Endothelial cell of umbilical vein (primary cell): Measurements from ENCODE around the gene GPLD1. TPM values are rescaled to one million over a fixed set of nuclear protein-coding genes. Genes with fewer than 3 reads are reported as not detected.
A peak's percentile ranks its signal among the peaks of the same experiment; 100 is the strongest.
"Not testable (repeated sequence)": the region's sequence is repeated elsewhere in the genome, so short reads cannot be mapped to it uniquely, and the experiment has no call there.

ENCODE experiments used
- BruUV-seq: library from RNA; stranded (reverse); fragments of 400-500 nt; replicated peaks from 2 replicates; lab custom pipeline; 2021; lab: Mats Ljungman, UMichigan
- CTCF ChIA-PET: fragments of 300-600, 350-600 bp; sonication (Branson Sonifier 250); formaldehyde crosslinking; loops from one replicate; lab custom pipeline; 2021; ENCODE audit warnings: antibody characterized with exemption, inconsistent platforms; lab: Charles Lee
- POLR2A ChIA-PET: fragments of 300-600, 350-600 bp; sonication (Branson Sonifier 250); formaldehyde crosslinking; loops from one replicate; lab custom pipeline; 2021; ENCODE audit warnings: antibody characterized with exemption, inconsistent platforms; lab: Charles Lee
- DNase-seq: peaks from one replicate; pipeline ENCODE4 v3.0.0-alpha.2; 2011; ENCODE audit warnings: low read depth, low spot score
- FAIRE-seq: peaks from 2 replicates; lab custom pipeline; 2011; peaks lifted over from hg19 to GRCh38; lab: Jason Lieb, UNC
- H2AFZ ChIP-seq: 2 replicates; pipeline ENCODE4 v1.6.0; 2012; ENCODE audit warnings: low read depth, low read length, control low read depth, inconsistent platforms
- H3K27ac ChIP-seq: 2 replicates; pipeline ENCODE4 v1.5.1; 2011; ENCODE audit warnings: low read depth, mild to moderate bottlenecking, control low read depth, low read length, moderate library complexity; ENCODE audit not compliant: insufficient read depth
- H3K27me3 ChIP-seq, 2 experiments: 2 replicates each; pipeline versions ENCODE4 v1.6.0 to v1.6.1; 2011; ENCODE audit warnings: low read length in 2 of 2, mixed read lengths in 1 of 2; ENCODE audit not compliant: control insufficient read depth in 2 of 2, insufficient read depth in 2 of 2
- H3K36me3 ChIP-seq, 2 experiments: 2 replicates in 1 of 2; 3 replicates in 1 of 2; pipeline ENCODE4 v1.5.1; 2011; ENCODE audit warnings: low read length in 2 of 2, mild to moderate bottlenecking in 1 of 2, moderate library complexity in 1 of 2; ENCODE audit not compliant: control insufficient read depth in 2 of 2, insufficient read depth in 2 of 2; ENCODE audit errors: extremely low read depth in 1 of 2
- H3K4me1 ChIP-seq: 3 replicates; pipeline ENCODE4 v1.5.1; 2011; ENCODE audit warnings: mild to moderate bottlenecking, low read length; ENCODE audit not compliant: control insufficient read depth, insufficient read depth; ENCODE audit errors: extremely low read depth
- H3K4me2 ChIP-seq: 2 replicates; pipeline ENCODE4 v1.6.1; 2011; ENCODE audit warnings: low read length, control low read depth, mixed read lengths; ENCODE audit not compliant: insufficient read depth
- H3K4me3 ChIP-seq, 3 experiments: fragments of 200-600 bp in 1 of 3; sonication (generic), shearing (Covaris generic) in 1 of 3; replicated peaks in 1 of 3; 2 replicates each; pipeline ENCODE4 v1.5.1; 2011 to 2016; ENCODE audit warnings: control low read depth in 3 of 3, low read length in 3 of 3, mild to moderate bottlenecking in 2 of 3, inconsistent platforms in 1 of 3, low read depth in 1 of 3, moderate library complexity in 1 of 3; ENCODE audit not compliant: insufficient read depth in 1 of 3
- H3K79me2 ChIP-seq: 2 replicates; pipeline ENCODE4 v1.6.0; 2012; ENCODE audit warnings: low read length, inconsistent platforms; ENCODE audit not compliant: control insufficient read depth, insufficient read depth
- H3K9ac ChIP-seq: replicated peaks from 2 replicates; pipeline ENCODE3; 2011; ENCODE audit warnings: low read length, control low read depth; ENCODE audit not compliant: insufficient read depth; ENCODE audit errors: extremely low read depth
- H3K9me1 ChIP-seq: replicated peaks from 3 replicates; pipeline ENCODE4 v1.6.0; 2011; ENCODE audit warnings: mild to moderate bottlenecking, low read length; ENCODE audit not compliant: control insufficient read depth, insufficient read depth; ENCODE audit errors: extremely low read depth
- H3K9me3 ChIP-seq: replicated peaks from 2 replicates; pipeline ENCODE4 v1.5.1; 2012; ENCODE audit warnings: low read length, inconsistent platforms; ENCODE audit not compliant: control insufficient read depth, insufficient read depth
- H4K20me1 ChIP-seq: replicated peaks from 2 replicates; pipeline ENCODE3; 2011; ENCODE audit warnings: mild to moderate bottlenecking, low read length; ENCODE audit not compliant: control insufficient read depth, insufficient read depth; ENCODE audit errors: extremely low read depth
- EZH2 ChIP-seq: IDR thresholded peaks from 2 replicates; pipeline ENCODE4 v1.6.1; 2012; ENCODE audit warnings: borderline replicate concordance, low read depth, mild to moderate bottlenecking, moderate library complexity, low read length, inconsistent platforms; ENCODE audit not compliant: severe bottlenecking
- GATA2 ChIP-seq: IDR thresholded peaks from 2 replicates; pipeline ENCODE4 v1.7.0; 2011; ENCODE audit warnings: low read depth, mild to moderate bottlenecking, moderate library complexity, mixed read lengths, low read length; ENCODE audit not compliant: insufficient read length, insufficient read depth
- MYC ChIP-seq: IDR thresholded peaks from one replicate; pipeline ENCODE4 v1.6.1; 2011; ENCODE audit warnings: mild to moderate bottlenecking, low read depth, low read length
- dilution Hi-C: fragments of 300-500 bp; cut with MboI; formaldehyde crosslinking; loops from one replicate; pipeline ENCODE4 v1.15.0; 2019; ENCODE audit warnings: low sequenced_read_pairs; ENCODE audit not compliant: extremely low pct_ligation_motif_present
- intact Hi-C: fragments of 100-400 bp; cut with micrococcal nuclease; formaldehyde crosslinking; loops from one replicate; pipeline ENCODE4 v1.10.0; 2022
- polyA plus RNA-seq, 4 experiments: library from polyadenylated mRNA; depleted of rRNA in 3 of 4; stranded (reverse) in 3 of 4; unstranded in 1 of 4; fragments of >200 nt; gene quantifications; 2 replicates each; pipeline versions ENCODE4 v1.2.1 to v1.2.3, GENCODE V29; 2011 to 2012; ENCODE audit warnings: missing spikeins in 1 of 4
- total RNA-seq: library from RNA; stranded (reverse); gene quantifications from 2 replicates; pipeline ENCODE4 v1.2.3, GENCODE V29; 2021

Gene GPLD1
- total and polyA plus RNA-seq, 2 donors (not counting 3 experiments of a cell fraction or from before 2014, with no cell fraction given), result 0.03 to 0.53 TPM

- H3K27ac ChIP-seq, result no peak overlapping the region
- H3K9me3 ChIP-seq, result no peaks in the 10 kb centered on the region
- no peaks in the 10 kb centered on the region for H4K20me1 ChIP-seq
- TF ChIP-seq EZH2 (no peak), MYC (no peak), GATA2 (no peak)
- H3K4me1 ChIP-seq, result peaks cover 7% of the 10 kb centered on the region
- no peak overlapping the region for H3K9ac ChIP-seq
- no peak overlapping the region for H3K4me2 ChIP-seq
- intact Hi-C loops (no loop called here), dilution Hi-C loops (no loop called here)
- H3K27me3 ChIP-seq, result peaks cover 8 to 14% of the 10 kb centered on the region in 2 experiments
- BruUV-seq, result no TSS peak
- no peaks in the 10 kb centered on the region for H3K36me3 ChIP-seq
- H3K79me2 ChIP-seq, result peaks cover 5% of the 10 kb centered on the region
- no peak for DNase-seq
- FAIRE-seq, result no peak
- H2AFZ ChIP-seq, result no peak overlapping the region
- H3K9me1 ChIP-seq, result no peaks in the 10 kb centered on the region
- no peak overlapping the region for H3K4me3 ChIP-seq
- ChIA-PET POLR2A (no interaction called here), CTCF (interaction anchor here (2.8 kb wide), 1 partner anchor 13 kb away, joined by 19 read pairs; no protein-coding TSS in a partner anchor)
Observed at GRCh38 chr6:24401458-24401857, 87.9 kb downstream of the GPLD1 start.

GRCh38 chr6:24400045-24401039 lies 89.0 kb downstream of the GPLD1 start:
- POLR2A ChIA-PET, H3K4me3 ChIP-seq, H3K27ac ChIP-seq, dilution Hi-C loops, H3K9me3 ChIP-seq, CTCF ChIA-PET, H3K36me3 ChIP-seq, H4K20me1 ChIP-seq, H3K4me1 ChIP-seq, intact Hi-C loops, H3K9ac ChIP-seq, DNase-seq, H3K9me1 ChIP-seq, BruUV-seq, H3K4me2 ChIP-seq, FAIRE-seq, H3K79me2 ChIP-seq, H2AFZ ChIP-seq: not testable (repeated sequence)
- peak; percentile 57 for TF ChIP-seq EZH2
- H3K27me3 ChIP-seq, result peaks cover 8 to 14% of the 10 kb centered on the region in 2 experiments
